Karpas-422 (cell line): ENCODE measurements around the gene CDCA3. TPM values are rescaled to one million over a fixed set of nuclear protein-coding genes. Genes with fewer than 3 reads are reported as not detected.

Experiments used
- DNase-seq: peaks from one replicate; pipeline ENCODE4 v3.0.0-alpha.2; 2015
- H2AFZ ChIP-seq: fragments of 200-600 bp; sonication (generic); 2 replicates; pipeline ENCODE4 v1.6.1; 2014; ENCODE audit warnings: antibody characterized with exemption, low read length, mixed read lengths
- H3K27ac ChIP-seq: fragments of 200-600 bp; sonication (generic); 2 replicates; pipeline ENCODE4 v1.5.1; 2014; ENCODE audit warnings: mild to moderate bottlenecking, low read length, moderate library complexity
- H3K27me3 ChIP-seq: fragments of 200-600 bp; sonication (generic); 2 replicates; pipeline ENCODE4 v1.6.1; 2014; ENCODE audit warnings: low read length, mixed read lengths
- H3K36me3 ChIP-seq: fragments of 200-600 bp; sonication (generic); 2 replicates; pipeline ENCODE4 v1.6.1; 2014; ENCODE audit warnings: low read length, mixed read lengths; ENCODE audit not compliant: insufficient read depth
- H3K4me1 ChIP-seq: fragments of 200-600 bp; sonication (generic); 2 replicates; pipeline ENCODE4 v1.6.1; 2014; ENCODE audit warnings: mild to moderate bottlenecking, low read length, mixed read lengths
- H3K4me2 ChIP-seq: fragments of 200-600 bp; sonication (generic); 2 replicates; pipeline ENCODE4 v1.6.1; 2014; ENCODE audit warnings: low read length, low read depth, mild to moderate bottlenecking; ENCODE audit not compliant: poor library complexity, severe bottlenecking
- H3K4me3 ChIP-seq: fragments of 200-600 bp; sonication (generic); 2 replicates; pipeline ENCODE4 v1.5.1; 2014; ENCODE audit warnings: mild to moderate bottlenecking, antibody characterized with exemption, low read length, mixed read lengths
- H3K79me2 ChIP-seq: fragments of 200-600 bp; sonication (generic); 2 replicates; pipeline ENCODE4 v1.6.1; 2014; ENCODE audit warnings: mild to moderate bottlenecking, low read length, mixed read lengths
- H3K9ac ChIP-seq: fragments of 200-600 bp; sonication (generic); 2 replicates; pipeline ENCODE4 v1.6.0; 2014; ENCODE audit warnings: low read length
- H3K9me2 ChIP-seq: fragments of 200-600 bp; sonication (generic), shearing (Covaris generic); replicated peaks from 2 replicates; pipeline ENCODE4 v1.6.0; 2014; ENCODE audit warnings: mild to moderate bottlenecking, low read length, moderate library complexity; ENCODE audit not compliant: insufficient read depth
- H3K9me3 ChIP-seq: fragments of 300-700, 200-600 bp; sonication (generic); 2 replicates; pipeline ENCODE4 v1.6.1; 2014; ENCODE audit warnings: low read length, mixed read lengths
- H4K20me1 ChIP-seq: fragments of 200-600 bp; sonication (generic); 2 replicates; pipeline ENCODE4 v1.6.1; 2014; ENCODE audit warnings: mild to moderate bottlenecking, antibody characterized with exemption, low read length, low read depth; ENCODE audit not compliant: insufficient read depth
- total RNA-seq: library from RNA; depleted of rRNA; stranded (reverse); fragments of >200 nt; shearing (Covaris generic); gene quantifications from 2 replicates; pipeline ENCODE4 v1.2.3, GENCODE V29; 2014; ENCODE audit warnings: low replicate concordance

CDCA3 gene
- total RNA-seq, 1 experiment from 2014 or later: 70.0 TPM

- H4K20me1 ChIP-seq: no peaks in the 10 kb centered on the region
- peaks cover 60% of the 10 kb centered on the region for H3K4me1 ChIP-seq
- no peaks in the 10 kb centered on the region for H3K27me3 ChIP-seq
- peak overlapping the region; percentile 22 for H3K27ac ChIP-seq
- H3K9me3 ChIP-seq: no peaks in the 10 kb centered on the region
- no peak overlapping the region for H3K4me3 ChIP-seq
- peaks cover 29% of the 10 kb centered on the region for H3K79me2 ChIP-seq
- no peak overlapping the region for H2AFZ ChIP-seq
- no peak for DNase-seq
- H3K4me2 ChIP-seq: no peak overlapping the region
- no peak overlapping the region for H3K9ac ChIP-seq
- H3K36me3 ChIP-seq: peaks cover 11% of the 10 kb centered on the region
- H3K9me2 ChIP-seq: no peaks in the 10 kb centered on the region
These were observed 4.7 kb downstream of the CDCA3 start for GRCh38 chr12:6846316-6846869.

- Histone ChIP-seq H3K9me2 (no peaks in the 10 kb centered on the region), H3K27ac (no peak overlapping the region), H3K27me3 (no peaks in the 10 kb centered on the region), H3K4me1 (peaks cover 66% of the 10 kb centered on the region), H2AFZ (no peak overlapping the region), H3K9ac (no peak overlapping the region), H4K20me1 (no peaks in the 10 kb centered on the region), H3K4me3 (no peak overlapping the region), H3K4me2 (no peak overlapping the region), H3K79me2 (peaks cover 26% of the 10 kb centered on the region), H3K36me3 (peaks cover 8% of the 10 kb centered on the region), H3K9me3 (no peaks in the 10 kb centered on the region)
- no peak for DNase-seq
These were observed 5.7 kb downstream of the CDCA3 start for GRCh38 chr12:6845395-6845794.

GRCh38 chr12:6843118-6843902 lies 7.8 kb downstream of the CDCA3 start:
- Histone ChIP-seq H4K20me1 (no peaks in the 10 kb centered on the region), H3K4me3 (peak overlapping the region; percentile 39; the same call in 1 of the 2 replicates), H3K4me2 (peak overlapping the region; percentile 88), H3K27ac (peak overlapping the region; percentile 100), H3K36me3 (no peaks in the 10 kb centered on the region), H3K79me2 (peaks cover 9% of the 10 kb centered on the region; the same call in 1 of the 2 replicates), H3K9me3 (no peaks in the 10 kb centered on the region), H2AFZ (no peak overlapping the region), H3K27me3 (no peaks in the 10 kb centered on the region), H3K9me2 (no peaks in the 10 kb centered on the region), H3K4me1 (peaks cover 67% of the 10 kb centered on the region), H3K9ac (peak overlapping the region; percentile 50)
- DNase-seq: peak; percentile 80

DNA sequence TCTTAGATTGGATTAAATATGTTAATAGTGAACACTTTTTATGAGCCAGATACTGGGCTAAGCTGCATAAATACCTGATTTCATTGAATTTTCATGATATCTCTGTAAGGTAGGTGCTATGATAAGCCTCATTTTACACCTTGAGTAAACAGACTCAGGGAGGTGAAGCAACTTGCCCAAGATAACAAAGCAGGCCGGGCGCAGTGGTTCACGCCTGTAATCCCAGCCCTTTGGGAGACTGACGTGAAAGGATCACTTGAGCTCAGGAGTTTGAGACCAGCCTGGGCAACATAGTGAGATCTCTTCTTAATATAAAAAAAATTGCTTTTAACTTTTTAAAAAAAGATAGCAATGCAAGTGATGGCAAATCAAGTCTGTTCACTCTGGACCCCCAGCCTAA lies 9.0 kb downstream of the CDCA3 start:
- Histone ChIP-seq H3K4me2 (peak overlapping the region; percentile 88), H2AFZ (no peak overlapping the region), H3K36me3 (no peaks in the 10 kb centered on the region), H3K27ac (peak overlapping the region; percentile 100), H3K27me3 (no peaks in the 10 kb centered on the region), H3K9me3 (no peaks in the 10 kb centered on the region), H4K20me1 (no peaks in the 10 kb centered on the region), H3K9me2 (no peaks in the 10 kb centered on the region), H3K4me3 (peak overlapping the region; percentile 82), H3K79me2 (peaks cover 7% of the 10 kb centered on the region; the same call in 1 of the 2 replicates), H3K9ac (peak overlapping the region; percentile 95), H3K4me1 (peaks cover 69% of the 10 kb centered on the region)
- DNase-seq: no peak

DNA sequence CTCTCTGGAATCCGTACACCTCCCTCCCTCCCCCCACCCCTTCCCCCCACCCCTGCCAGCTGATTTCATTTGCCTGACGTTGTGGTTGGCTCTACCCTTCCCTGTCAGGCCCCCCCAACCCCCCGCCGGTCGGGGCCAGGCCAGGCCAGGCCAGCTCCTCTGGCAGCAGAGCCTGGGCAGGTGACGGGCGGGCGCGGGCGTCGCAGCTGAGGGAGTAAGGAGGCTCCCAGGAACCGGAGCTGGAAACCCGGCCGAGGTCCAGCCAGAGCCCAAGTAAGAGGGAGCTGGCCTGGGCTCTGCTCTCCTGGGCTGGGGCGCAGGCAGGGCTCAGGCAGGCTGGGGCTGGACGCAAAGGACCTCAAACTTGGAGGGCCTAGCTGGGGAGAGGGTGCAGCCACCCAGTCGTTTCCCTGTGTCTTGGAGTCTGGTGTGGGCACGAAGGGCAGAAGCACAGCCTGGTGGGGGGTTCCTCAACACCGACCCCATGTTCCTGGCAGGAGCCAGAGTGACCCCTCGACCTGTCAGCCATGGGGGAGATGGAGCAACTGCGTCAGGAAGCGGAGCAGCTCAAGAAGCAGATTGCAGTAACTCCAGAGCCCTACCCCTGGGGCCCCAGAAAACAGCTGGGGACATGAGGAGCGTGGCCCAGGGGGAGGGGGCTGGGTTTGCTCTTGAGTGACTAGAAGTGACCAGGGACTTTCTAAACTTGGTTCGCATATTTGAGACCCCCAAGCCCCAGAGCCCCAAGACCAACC lies 10.1 kb downstream of the CDCA3 start, which contains the start of gene GNB3:
TSS of gene GNB3 (plus strand) at position 165 of the 755 bp plus-strand sequence. CDS start at position 528, 363 bp downstream.
- DNase-seq: peak; percentile 74
- peaks cover 67% of the 10 kb centered on the region for H3K4me1 ChIP-seq
- H3K9me3 ChIP-seq: no peaks in the 10 kb centered on the region
- H3K9ac ChIP-seq: peak within 1 kb of the TSS; percentile 95
- H2AFZ ChIP-seq: no peak within 1 kb of the TSS
- H3K9me2 ChIP-seq: no peaks in the 10 kb centered on the region
- no peaks in the 10 kb centered on the region for H3K36me3 ChIP-seq
- peak within 1 kb of the TSS; percentile 100 for H3K27ac ChIP-seq
- H3K27me3 ChIP-seq: no peaks in the 10 kb centered on the region
- no peaks in the 10 kb centered on the region for H4K20me1 ChIP-seq
- peak within 1 kb of the TSS; percentile 88 for H3K4me2 ChIP-seq
- peaks cover 7% of the 10 kb centered on the region; the same call in 1 of the 2 replicates for H3K79me2 ChIP-seq
- peak within 1 kb of the TSS; percentile 82 for H3K4me3 ChIP-seq

- H3K79me2 ChIP-seq: peaks cover 7% of the 10 kb centered on the region; the same call in 1 of the 2 replicates
- peak overlapping the region; percentile 82 for H3K4me3 ChIP-seq
- no peaks in the 10 kb centered on the region for H3K9me2 ChIP-seq
- H3K36me3 ChIP-seq: no peaks in the 10 kb centered on the region
- peak overlapping the region; percentile 100 for H3K27ac ChIP-seq
- peak overlapping the region; percentile 95 for H3K9ac ChIP-seq
- H3K27me3 ChIP-seq: no peaks in the 10 kb centered on the region
- no peaks in the 10 kb centered on the region for H3K9me3 ChIP-seq
- peaks cover 69% of the 10 kb centered on the region for H3K4me1 ChIP-seq
- no peaks in the 10 kb centered on the region for H4K20me1 ChIP-seq
- H2AFZ ChIP-seq: no peak overlapping the region
- peak overlapping the region; percentile 88 for H3K4me2 ChIP-seq
- no peak for DNase-seq
These were observed 10.8 kb downstream of the CDCA3 start for GRCh38 chr12:6840330-6840729.

DNA sequence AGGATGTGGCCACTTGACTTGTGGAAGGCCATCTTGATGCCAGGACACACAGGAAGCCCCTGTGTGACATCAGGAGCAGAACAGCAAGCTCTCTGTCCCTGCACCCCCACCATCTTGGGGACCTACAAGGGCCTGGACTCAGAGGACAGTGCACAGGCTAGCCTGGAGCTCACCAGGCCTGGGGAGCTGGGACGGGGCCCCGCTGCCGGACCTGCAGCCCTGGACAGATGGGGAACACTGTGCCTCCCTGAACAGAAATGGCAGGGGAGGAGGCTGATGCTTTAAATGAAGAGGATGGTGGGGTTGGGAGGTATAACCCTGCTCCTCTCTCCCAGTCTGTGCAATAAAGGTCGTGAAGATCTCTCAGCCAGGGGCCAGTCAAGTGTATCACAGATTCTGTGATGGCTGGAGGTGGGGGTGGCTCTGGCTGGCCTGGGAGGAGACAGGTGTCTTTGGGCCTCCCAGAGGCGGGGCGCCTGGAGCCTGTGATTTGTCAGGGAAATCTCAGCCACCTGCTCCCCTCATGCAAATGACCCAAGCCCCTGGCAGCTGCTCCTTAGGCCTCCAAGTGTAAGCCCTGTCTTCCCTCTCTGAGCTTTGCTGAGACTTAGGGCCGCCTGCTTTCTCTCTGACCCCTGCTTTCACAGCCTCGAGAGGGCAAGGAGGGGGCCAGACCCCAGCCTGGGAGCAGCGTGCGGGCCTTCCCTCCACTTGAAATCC lies 11.4 kb downstream of the CDCA3 start:
- Histone ChIP-seq H3K27ac (peak overlapping the region; percentile 100), H3K4me2 (peak overlapping the region; percentile 88), H3K4me3 (peak overlapping the region; percentile 82), H3K9me3 (no peaks in the 10 kb centered on the region), H3K79me2 (peaks cover 7% of the 10 kb centered on the region; the same call in 1 of the 2 replicates), H3K9ac (peak overlapping the region; percentile 95), H3K9me2 (no peaks in the 10 kb centered on the region), H3K4me1 (peaks cover 69% of the 10 kb centered on the region), H4K20me1 (no peaks in the 10 kb centered on the region), H3K36me3 (no peaks in the 10 kb centered on the region), H3K27me3 (no peaks in the 10 kb centered on the region), H2AFZ (no peak overlapping the region)
- DNase-seq: peak; percentile 97
